HG03103 (cell line): ENCODE results near the gene PARL.

Source experiments
- ATAC-seq: cut with Tn5 transposase; IDR thresholded peaks from one replicate; pipeline ENCODE4 v1.9.1; 2021; ENCODE audit warnings: low read depth; ENCODE audit not compliant: unreplicated experiment

The PARL gene

GRCh38 chr3:183862610-183863009 lies 22.1 kb downstream of the PARL start:
- no peak for ATAC-seq

GRCh38 chr3:183857863-183858262 lies 26.8 kb downstream of the PARL start:
- ATAC-seq: no peak

DNA sequence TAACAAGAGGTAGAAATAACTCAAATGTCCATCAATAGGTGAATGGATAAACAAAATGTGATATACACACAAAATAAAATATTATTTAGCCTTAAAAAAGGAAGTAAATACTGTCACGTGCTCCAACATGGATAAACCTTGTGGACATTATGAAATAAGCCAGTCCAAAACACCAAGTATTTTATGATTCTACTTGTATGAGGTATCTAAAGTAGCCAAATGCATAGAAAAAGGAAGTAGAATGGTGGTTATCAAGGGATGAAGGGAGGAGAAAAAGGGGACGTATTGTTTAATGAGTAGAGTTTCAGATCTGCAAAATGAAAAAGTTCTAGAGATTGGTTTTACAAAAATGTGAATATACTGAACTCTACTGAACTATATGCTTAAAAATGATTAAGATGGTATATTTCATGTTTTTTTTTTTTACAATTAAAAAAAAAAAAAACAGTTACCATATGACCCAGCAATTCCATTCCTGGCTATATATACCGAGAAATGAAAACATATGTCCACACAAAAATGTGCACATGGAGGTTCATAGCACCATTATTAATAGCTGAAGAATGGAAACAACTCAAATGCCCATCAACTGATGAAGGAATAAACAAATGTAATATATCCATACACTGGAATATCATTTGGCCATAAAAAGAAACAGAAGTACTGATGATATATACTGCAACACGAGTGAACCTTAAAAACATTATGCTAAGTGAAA lies 30.2 kb downstream of the PARL start:
- no peak for ATAC-seq

DNA sequence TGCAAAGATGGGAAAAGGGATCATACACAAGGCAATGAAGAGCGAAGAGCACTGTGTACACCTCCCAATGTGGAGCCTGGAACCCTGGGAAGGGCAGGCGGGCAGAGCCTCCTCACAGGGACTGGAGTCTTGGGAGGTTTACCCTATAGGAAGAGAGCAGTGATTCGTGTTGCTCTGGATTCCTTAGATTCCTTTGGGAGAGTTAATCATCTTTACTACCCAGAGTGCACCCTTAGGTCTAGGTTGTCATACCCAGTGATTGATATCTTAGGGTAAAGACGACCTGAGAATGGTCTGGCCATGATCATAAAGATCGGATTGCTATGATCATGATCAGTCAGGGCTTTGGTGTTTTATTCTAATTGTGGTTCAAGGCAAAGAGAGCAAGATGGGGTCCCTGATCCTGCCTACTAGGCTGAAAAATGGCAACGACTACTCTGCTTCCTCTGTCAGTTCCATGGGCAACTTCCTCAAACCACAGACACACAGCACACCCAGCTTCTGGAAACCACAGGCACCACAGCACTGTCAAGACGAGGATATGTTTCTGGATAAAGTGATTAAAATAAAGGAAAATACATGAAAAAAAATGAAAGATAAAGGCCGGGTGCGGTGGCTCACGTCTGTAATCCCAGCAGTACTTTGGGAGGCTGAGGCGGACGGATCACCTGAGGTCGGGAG lies 38.9 kb downstream of the PARL start:
- no peak for ATAC-seq

DNA sequence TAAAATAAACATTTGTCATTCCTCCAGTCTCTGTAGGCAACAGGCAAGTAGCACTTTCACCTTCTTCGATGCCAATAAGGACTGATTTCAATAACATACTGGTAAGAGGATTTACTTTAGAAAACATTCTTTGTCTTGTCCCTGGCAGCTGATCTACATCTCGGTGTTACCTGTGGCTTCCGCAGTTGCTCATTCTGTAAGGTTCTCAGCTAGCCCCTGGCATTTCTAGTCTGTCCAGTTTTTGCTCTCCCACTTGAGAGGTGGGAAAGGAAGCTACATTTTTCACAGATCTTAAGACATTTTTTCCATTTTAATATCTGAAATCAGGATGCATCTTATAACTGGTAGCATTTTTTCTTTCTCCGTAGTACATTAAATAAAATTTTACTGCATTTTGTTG lies 39.6 kb downstream of the PARL start:
- no peak for ATAC-seq

- ATAC-seq: no peak
Measured at GRCh38 chr3:183844606-183845005, 40.1 kb downstream of the PARL start.

DNA sequence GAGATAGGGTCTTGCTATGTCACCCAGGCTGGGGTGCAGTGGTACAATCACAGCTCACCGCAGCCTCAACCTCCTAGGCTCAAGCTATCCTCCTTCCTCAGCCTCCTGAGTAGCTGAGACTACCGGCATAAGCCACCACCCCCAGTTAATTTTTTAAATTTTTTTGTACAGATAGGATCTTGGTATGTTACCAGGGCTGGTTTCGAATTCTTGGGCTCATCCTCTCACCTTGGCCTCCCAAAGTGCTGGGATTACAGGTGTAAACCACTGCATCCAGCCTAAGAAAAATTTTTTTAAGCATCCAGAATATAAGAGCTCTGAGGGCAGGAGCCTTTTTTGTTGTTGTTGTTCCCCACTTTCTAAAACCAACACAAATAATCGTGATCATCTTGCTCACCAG lies 44.9 kb downstream of the PARL start:
- no peak for ATAC-seq

DNA sequence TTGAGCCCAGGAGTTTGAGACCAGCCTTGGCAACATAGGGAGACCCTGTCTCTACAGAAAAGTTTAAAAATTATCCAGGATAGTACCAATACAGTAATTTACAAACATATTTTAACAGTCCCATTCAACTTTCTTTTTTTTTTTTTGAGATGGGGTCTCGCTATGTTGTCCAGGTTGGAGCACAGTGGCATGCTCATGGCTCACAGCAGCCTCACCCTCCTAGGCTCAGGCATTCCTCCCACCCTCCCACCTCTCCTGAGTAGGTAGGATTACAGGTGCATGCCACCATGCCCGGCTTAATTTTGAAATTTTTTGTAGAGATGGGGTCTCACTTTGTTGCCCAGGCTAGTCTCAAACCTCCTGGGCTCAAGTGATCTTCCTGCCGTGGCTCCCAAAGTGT lies 46.8 kb downstream of the PARL start:
- no peak for ATAC-seq

- ATAC-seq: no peak
Measured at GRCh38 chr3:183837390-183837789, 47.3 kb downstream of the PARL start.

GRCh38 chr3:183833516-183833915 lies 51.2 kb downstream of the PARL start:
- ATAC-seq: no peak

DNA sequence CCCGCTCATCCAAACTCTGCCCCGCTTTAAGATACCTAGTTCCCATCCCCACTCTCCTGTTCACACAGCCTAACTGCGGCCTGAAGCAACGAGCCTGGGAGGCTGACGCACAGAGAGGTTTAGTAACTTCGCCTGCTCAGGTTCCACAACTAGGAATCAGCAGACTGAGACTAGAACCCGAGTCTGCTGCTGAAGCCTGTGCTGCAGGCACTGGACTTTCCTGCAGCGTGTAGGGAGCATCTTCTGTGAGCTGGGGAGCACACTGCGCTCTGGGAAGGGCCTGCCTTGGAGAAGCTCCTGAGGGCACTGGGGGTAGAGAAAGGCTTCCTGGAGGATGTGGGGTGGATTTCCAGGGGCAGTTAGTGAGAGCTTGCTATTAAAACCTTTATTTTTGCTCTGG lies 54.5 kb downstream of the PARL start:
- ATAC-seq: no peak

- no peak for ATAC-seq
Measured at GRCh38 chr3:183829466-183829865, 55.2 kb downstream of the PARL start.

DNA sequence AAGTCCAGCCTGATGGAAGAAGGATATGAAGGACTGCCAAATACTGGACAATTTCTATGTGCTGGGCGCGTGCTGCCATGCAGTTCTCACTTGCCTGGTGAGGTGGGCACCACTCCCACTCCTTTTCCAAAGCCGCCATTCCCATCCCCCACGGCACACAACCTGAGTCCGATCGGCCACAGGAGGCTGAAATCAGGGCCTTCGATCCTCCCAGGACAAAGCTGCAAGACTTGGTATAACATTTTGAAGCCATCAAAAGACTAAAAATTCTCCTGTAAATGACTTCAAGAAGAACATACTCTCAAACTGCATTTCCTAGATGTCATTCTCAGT lies 56.2 kb downstream of the PARL start:
- no peak for ATAC-seq

DNA sequence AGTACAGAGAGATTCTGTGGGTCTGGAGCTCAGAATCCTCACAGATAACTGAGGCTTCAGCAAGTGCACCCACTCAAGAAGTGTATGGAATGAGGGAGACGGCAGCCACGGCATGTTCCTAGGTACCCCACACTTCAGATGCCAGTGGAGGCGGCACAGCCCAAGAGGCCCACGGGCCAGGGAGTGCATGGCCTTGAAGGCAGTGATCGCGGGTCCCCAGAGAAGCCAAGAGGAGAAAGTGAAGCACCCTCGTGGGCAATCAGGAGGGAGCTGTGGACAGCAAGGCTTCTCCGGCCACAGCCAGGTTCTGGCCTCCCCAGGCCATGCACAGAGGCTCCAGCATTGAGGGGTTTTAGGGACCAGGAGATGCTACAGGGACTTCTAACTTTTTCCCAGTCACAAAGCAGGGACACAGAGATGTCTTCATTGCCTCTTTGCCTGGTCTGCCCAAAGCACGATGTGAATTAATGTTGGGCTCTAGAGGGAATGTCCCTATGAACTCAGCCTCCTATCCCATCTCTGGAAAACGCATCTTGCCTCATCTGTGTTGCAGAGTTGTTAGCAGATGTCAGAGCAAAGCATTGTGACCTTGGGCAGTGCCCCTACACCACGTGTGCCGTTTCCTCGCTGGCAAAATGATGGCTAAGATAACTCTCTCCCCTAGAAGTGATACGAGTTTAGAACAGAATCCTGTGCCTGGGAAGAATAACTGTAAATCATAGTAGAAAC lies 56.7 kb downstream of the PARL start:
- ATAC-seq: no peak

DNA sequence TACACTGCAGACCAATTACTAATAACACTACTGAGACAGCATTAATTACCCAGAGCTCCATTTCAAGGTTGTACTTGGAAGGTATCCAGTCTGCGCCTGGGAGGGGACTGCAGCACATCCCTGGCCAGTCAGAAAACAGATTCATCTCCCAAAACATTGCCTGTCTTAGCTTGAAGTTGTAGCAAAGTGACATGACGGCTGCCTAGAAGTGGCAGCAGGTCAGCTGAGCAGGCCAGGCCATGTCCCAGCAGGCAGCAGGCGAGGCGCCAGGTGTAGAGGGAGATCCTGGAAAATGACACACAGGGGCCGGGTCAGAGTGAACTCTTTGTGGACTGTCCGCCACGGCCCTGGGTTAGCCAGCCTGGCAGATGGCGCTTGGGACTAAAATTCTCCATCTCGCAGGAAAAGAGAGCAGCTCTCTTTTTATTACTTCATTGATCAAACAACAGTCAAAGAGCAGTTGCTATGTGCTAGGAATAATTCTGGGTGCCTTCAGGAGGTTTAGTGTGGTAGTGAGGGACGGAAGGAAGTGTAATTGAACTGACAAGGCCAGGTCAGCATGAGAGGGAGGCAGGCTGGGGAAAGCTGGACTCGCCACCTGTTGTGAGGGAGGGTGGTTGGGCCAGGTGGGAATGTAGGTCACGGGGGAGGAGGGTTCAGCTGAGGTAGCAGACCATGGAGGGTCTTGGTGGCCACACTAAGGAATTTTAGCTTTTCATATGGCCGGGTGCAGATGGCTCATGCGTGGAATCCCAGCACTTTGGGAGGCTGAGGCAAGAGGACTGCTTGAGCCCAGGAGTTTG lies 58.0 kb downstream of the PARL start:
- ATAC-seq: no peak

- no peak for ATAC-seq
Measured at GRCh38 chr3:183825456-183826161, 59.1 kb downstream of the PARL start, which contains the start of gene MAP6D1. MAP6D1 (minus strand) TSS chr3:183825577; CDS start chr3:183825547, 30 bp downstream.

GRCh38 chr3:183824761-183825455 lies 59.8 kb downstream of the PARL start:
- no peak for ATAC-seq

GRCh38 chr3:183823963-183824362 lies 60.7 kb downstream of the PARL start:
- no peak for ATAC-seq

- ATAC-seq: no peak
Measured at GRCh38 chr3:183822631-183823030, 62.0 kb downstream of the PARL start.

DNA sequence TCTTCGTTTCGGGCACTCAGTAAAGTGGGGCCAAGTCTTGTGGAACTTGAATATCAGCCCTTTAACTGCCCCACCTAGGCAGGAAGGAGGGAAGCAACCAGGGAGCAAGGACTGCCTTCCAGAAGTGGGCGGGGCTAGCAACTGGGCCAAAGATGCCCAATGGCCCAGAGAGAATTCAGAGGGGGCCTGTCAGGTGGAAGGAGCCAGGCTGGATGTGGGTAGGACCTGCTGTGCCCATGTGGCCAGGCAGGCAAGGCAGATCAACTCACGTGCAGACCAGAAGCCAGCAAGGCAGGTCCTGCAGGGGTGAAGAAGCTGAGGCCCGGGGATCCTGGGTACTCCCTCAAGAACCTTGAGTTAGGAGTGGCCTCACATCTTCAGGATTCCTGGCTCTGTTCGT lies 64.8 kb downstream of the PARL start:
- no peak for ATAC-seq
